ENCODE data around the gene CREB1.

- TF ChIP-seq ZNF558 (tag by site-specific recombination; IDR thresholded peaks at IDR 0.05) (no peak), ZNF423 (tag by site-specific recombination; IDR thresholded peaks at IDR 0.05) (no peak), ZNF335 (tag by site-specific recombination; conservative IDR thresholded peaks at IDR 0.05) (no peak), KLF1 (tag by site-specific recombination; IDR thresholded peaks at IDR 0.05) (no peak), ZSCAN18 (tag by site-specific recombination; IDR thresholded peaks at IDR 0.05) (no peak), ZNF362 (tag by site-specific recombination; IDR thresholded peaks at IDR 0.05) (no peak), ZNF175 (tag by site-specific recombination; IDR thresholded peaks at IDR 0.05) (no peak), ZNF174 (tag by site-specific recombination; IDR thresholded peaks at IDR 0.05) (no peak), ZNF623 (tag by site-specific recombination; IDR thresholded peaks at IDR 0.05) (no peak), ZNF580 (tag by site-specific recombination; IDR thresholded peaks at IDR 0.05) (no peak)
These were observed 77.1 kb downstream of the CREB1 start for GRCh38 chr2:207606829-207607228.

All from HEK293 (cell line).